GM10248 (cell line): ENCODE results near the gene CLPTM1L.
"Not testable (repeated sequence)": the region's sequence is repeated elsewhere in the genome, so short reads cannot be mapped to it uniquely, and the experiment has no call there.

ENCODE experiments used
- CTCF ChIA-PET: fragments of 300-600 bp; sonication (Branson Sonifier 250); formaldehyde crosslinking; extraction: SDS; loops from one replicate; lab custom pipeline; 2021; ENCODE audit warnings: antibody characterized with exemption; lab: Yijun Ruan, JAX
- POLR2A ChIA-PET: fragments of 350-650 bp; sonication (Branson Sonifier 250); formaldehyde crosslinking; extraction: SDS; loops from one replicate; lab custom pipeline; 2020; ENCODE audit warnings: antibody characterized with exemption; lab: Yijun Ruan, JAX
- DNase-seq: peaks from one replicate; pipeline ENCODE4 v3.0.0; 2012; ENCODE audit errors: extremely low spot score
- CTCF ChIP-seq: IDR thresholded peaks from 2 replicates; pipeline ENCODE4 v1.5.1; 2012; ENCODE audit warnings: mild to moderate bottlenecking, low read depth; ENCODE audit errors: extremely low read depth, missing control alignments, control extremely low read depth

CLPTM1L gene

GRCh38 chr5:1278216-1278615, 66.7 kb downstream of the CLPTM1L start:
- no peak for DNase-seq
- POLR2A ChIA-PET: no interaction called here
- no peak for TF ChIP-seq CTCF
- CTCF ChIA-PET: interaction anchor here (1.0 kb wide), 1 partner anchor 28 kb away, joined by 3 read pairs; no protein-coding TSS in a partner anchor

- ChIA-PET POLR2A (no interaction called here), CTCF (interaction anchor here (1.0 kb wide), 1 partner anchor 29 kb away, joined by 3 read pairs; no protein-coding TSS in a partner anchor)
- TF ChIP-seq CTCF: no peak
- no peak for DNase-seq
These were observed 67.1 kb downstream of the CLPTM1L start for GRCh38 chr5:1277781-1278180.

- POLR2A ChIA-PET: no interaction called here
- TF ChIP-seq CTCF: no peak
- DNase-seq: no peak
- CTCF ChIA-PET: interaction anchor here (1.0 kb wide), 1 partner anchor 29 kb away, joined by 3 read pairs; no protein-coding TSS in a partner anchor
These were observed 67.6 kb downstream of the CLPTM1L start for GRCh38 chr5:1277331-1277730.

GRCh38 chr5:1276930-1277329, 68.0 kb downstream of the CLPTM1L start:
- DNase-seq: no peak
- CTCF ChIA-PET: no interaction called here
- POLR2A ChIA-PET: no interaction called here
- TF ChIP-seq CTCF: no peak

GRCh38 chr5:1275397-1276391, 69.2 kb downstream of the CLPTM1L start:
- POLR2A ChIA-PET, DNase-seq, CTCF ChIA-PET: not testable (repeated sequence)

- ChIA-PET CTCF (no interaction called here), POLR2A (no interaction called here)
- no peak for DNase-seq
- TF ChIP-seq CTCF: no peak
These were observed 70.4 kb downstream of the CLPTM1L start for GRCh38 chr5:1274471-1274870.

GRCh38 chr5:1273745-1274144, 71.2 kb downstream of the CLPTM1L start:
- ChIA-PET CTCF (no interaction called here), POLR2A (no interaction called here)
- no peak for DNase-seq
- no peak for TF ChIP-seq CTCF
